Measurements from ENCODE around the gene PRKAR1B.

Gene PRKAR1B

DNA sequence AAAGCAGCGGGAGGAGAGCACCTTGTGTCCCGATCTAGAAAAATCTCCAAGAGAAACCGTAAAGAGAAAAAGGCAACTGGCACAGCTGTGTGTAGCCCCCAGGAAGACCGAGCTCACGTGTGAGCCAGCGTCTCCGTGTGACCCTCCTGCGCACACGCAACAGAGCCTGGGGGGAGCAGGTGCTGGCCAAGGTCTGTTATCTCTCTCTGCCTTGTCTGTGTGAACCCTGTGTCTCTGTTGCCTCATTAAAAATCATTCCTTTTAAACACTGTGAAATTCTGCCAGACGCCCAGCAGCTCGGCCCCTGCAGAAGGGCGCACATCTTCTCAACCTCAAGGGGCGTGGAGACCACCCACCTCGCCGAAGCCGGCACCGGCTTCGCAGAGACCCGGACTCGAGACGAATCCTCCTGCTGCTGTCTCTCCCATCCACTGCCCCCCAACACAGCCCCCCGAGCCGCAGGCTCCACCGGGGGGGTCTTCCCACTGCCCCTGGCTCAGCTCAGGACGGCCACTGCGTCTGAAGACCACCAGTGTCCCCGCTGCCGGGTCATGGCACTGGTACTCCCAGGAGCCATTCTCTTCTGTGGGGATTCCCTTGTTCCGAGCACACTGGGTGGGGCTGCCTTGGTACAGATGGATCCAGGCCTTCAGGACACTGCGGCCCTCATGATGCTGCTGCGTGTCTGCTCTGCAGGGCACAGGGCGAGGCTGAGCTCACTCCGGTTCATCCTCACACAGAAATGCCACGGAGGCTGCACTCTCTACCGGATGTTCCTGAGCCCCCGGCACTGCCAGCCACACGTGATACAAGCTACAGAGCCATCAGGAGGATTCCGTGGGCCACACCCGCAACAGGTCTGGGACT, 94.9 kb downstream of the PRKAR1B start:
- Histone ChIP-seq H3K9me3 (replicated peaks; ENCODE audit: low read length) (no peaks in the 10 kb centered on the region), H3K27me3 (ENCODE audit: control insufficient read depth, insufficient read depth, low read length) (no peaks in the 10 kb centered on the region), H3K36me3 (ENCODE audit: insufficient read depth, low read length) (no peaks in the 10 kb centered on the region), H3K9ac (ENCODE audit: low read depth, low read length) (no peak overlapping the region), H3K4me2 (ENCODE audit: low read length) (no peak overlapping the region), H3K4me1 (ENCODE audit: control insufficient read depth, insufficient read depth, low read length) (no peaks in the 10 kb centered on the region), H3K4me3 (ENCODE audit: low read length) (no peak overlapping the region)

DNA sequence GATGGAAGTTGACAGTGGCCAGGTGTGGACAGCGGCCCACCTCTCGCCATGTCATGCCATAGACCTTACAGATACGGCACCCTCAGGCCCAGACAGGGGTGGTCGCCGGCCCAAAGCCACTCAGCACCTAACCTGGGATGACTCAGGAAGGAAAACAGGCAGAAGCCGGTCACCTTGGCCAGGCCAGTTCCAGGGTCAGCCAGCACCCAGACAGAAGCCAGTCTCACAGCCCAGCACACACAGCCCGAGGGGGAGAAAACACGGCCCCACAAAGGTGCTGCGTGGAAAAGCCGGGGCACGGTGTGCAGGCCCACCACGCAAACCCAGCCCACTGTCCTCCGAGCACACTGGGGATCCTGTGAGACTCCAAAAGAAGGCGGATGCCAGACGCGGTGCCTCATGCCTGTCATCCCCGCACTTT, 95.8 kb downstream of the PRKAR1B start:
- Histone ChIP-seq H3K4me2 (ENCODE audit: low read length) (no peak overlapping the region), H3K4me1 (ENCODE audit: control insufficient read depth, insufficient read depth, low read length) (no peaks in the 10 kb centered on the region), H3K9me3 (replicated peaks; ENCODE audit: low read length) (no peaks in the 10 kb centered on the region), H3K27me3 (ENCODE audit: control insufficient read depth, insufficient read depth, low read length) (no peaks in the 10 kb centered on the region), H3K9ac (ENCODE audit: low read depth, low read length) (no peak overlapping the region), H3K4me3 (ENCODE audit: low read length) (no peak overlapping the region), H3K36me3 (ENCODE audit: insufficient read depth, low read length) (no peaks in the 10 kb centered on the region)

DNA sequence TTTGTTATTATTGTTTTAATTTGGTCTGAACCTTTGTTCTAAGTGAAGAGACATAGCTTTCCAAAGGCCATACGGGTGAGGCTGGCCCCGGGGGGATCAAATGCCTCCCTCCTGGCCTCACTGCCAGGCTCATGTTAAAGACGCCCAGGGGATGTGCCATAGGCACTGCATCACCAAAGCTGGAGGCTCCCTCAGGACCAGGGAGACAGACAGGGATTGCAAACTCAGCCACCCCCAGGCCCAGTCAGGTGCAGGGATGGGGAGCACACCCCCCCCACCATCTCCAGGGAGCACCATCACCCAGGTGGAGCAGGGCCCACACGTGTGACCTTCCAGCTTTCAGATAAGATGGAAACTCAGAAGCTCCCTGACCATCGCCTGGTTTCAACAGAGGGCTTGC, 96.5 kb downstream of the PRKAR1B start:
- H3K4me2 ChIP-seq (ENCODE audit: low read length) = no peak overlapping the region
- no peak overlapping the region for H3K9ac ChIP-seq (ENCODE audit: low read depth, low read length)
- no peaks in the 10 kb centered on the region for H3K4me1 ChIP-seq (ENCODE audit: control insufficient read depth, insufficient read depth, low read length)
- H3K4me3 ChIP-seq (ENCODE audit: low read length) = no peak overlapping the region
- no peaks in the 10 kb centered on the region for H3K27me3 ChIP-seq (ENCODE audit: control insufficient read depth, insufficient read depth, low read length)
- H3K9me3 ChIP-seq (replicated peaks; ENCODE audit: low read length) = peaks cover under 1% of the 10 kb centered on the region
- no peaks in the 10 kb centered on the region for H3K36me3 ChIP-seq (ENCODE audit: insufficient read depth, low read length)

DNA sequence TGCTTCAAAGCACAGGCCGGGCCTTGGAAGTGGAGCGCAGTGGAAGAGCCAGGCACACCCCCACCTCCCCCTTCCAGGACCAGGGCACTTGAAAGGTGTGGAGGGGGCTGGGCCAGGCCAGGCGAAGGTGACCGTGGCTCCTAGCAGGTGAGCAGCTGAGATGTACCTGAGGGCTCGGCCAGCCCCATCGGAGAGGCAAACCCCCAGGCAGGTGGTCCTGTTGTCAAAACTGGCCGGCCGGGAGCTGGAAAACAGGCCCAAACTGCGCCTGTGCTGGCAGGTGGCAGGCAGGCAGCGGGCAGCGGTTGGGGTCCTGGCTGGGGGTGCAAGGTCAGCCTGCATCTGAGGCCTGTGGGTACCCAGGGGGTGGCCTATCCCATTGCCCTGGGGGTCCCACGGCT, 97.0 kb downstream of the PRKAR1B start:
- Histone ChIP-seq H3K36me3 (ENCODE audit: insufficient read depth, low read length) (no peaks in the 10 kb centered on the region), H3K4me3 (ENCODE audit: low read length) (no peak overlapping the region), H3K27me3 (ENCODE audit: control insufficient read depth, insufficient read depth, low read length) (no peaks in the 10 kb centered on the region), H3K4me2 (ENCODE audit: low read length) (no peak overlapping the region), H3K4me1 (ENCODE audit: control insufficient read depth, insufficient read depth, low read length) (no peaks in the 10 kb centered on the region), H3K9ac (ENCODE audit: low read depth, low read length) (no peak overlapping the region), H3K9me3 (replicated peaks; ENCODE audit: low read length) (peaks cover 5% of the 10 kb centered on the region)

DNA sequence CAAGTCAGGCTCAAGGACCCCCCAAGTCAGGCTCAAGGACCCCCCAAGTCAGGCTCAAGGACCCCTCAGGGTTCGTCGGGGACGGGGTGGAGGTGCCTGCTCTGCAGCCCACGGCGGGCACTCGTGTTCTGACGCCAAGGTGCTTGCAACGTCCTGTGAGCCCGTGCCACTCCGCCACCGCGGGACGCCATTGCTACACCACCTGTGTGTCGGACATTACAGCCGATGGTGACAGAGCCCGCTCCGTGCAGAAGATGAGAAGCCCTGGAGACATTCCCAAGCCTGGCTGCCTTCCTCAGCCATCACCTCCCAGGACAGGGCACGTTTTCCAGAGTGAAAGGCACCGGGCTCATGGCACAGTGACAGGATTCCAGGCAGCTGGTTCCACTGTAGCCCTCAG, 98.3 kb downstream of the PRKAR1B start:
- Histone ChIP-seq H3K9me3 (replicated peaks; ENCODE audit: low read length) (peaks cover 5% of the 10 kb centered on the region), H3K36me3 (ENCODE audit: insufficient read depth, low read length) (no peaks in the 10 kb centered on the region), H3K4me2 (ENCODE audit: low read length) (no peak overlapping the region), H3K9ac (ENCODE audit: low read depth, low read length) (no peak overlapping the region), H3K4me3 (ENCODE audit: low read length) (no peak overlapping the region), H3K27me3 (ENCODE audit: control insufficient read depth, insufficient read depth, low read length) (no peaks in the 10 kb centered on the region), H3K4me1 (ENCODE audit: control insufficient read depth, insufficient read depth, low read length) (no peaks in the 10 kb centered on the region)

DNA sequence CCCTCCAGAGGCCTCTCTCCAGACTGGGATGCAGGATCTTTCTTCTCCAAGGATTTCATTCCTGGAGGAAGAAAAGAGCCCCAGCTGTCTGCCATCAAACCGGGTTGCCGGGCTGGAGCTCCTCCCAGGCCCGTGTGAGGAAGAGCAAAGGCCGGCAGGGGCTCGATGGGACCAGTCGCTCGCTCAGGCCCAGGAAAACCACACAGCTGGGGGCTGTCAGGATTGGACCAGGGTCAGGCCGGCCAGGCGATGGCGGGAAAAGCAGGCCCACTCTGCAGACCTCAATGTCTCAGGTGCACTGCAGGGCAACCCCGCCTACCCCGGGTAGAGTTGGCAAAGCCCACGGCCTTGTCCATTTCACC, 98.7 kb downstream of the PRKAR1B start:
- Histone ChIP-seq H3K9me3 (replicated peaks; ENCODE audit: low read length) (peaks cover 5% of the 10 kb centered on the region), H3K27me3 (ENCODE audit: control insufficient read depth, insufficient read depth, low read length) (no peaks in the 10 kb centered on the region), H3K36me3 (ENCODE audit: insufficient read depth, low read length) (no peaks in the 10 kb centered on the region), H3K4me1 (ENCODE audit: control insufficient read depth, insufficient read depth, low read length) (no peaks in the 10 kb centered on the region), H3K9ac (ENCODE audit: low read depth, low read length) (no peak overlapping the region), H3K4me2 (ENCODE audit: low read length) (no peak overlapping the region), H3K4me3 (ENCODE audit: low read length) (no peak overlapping the region)

DNA sequence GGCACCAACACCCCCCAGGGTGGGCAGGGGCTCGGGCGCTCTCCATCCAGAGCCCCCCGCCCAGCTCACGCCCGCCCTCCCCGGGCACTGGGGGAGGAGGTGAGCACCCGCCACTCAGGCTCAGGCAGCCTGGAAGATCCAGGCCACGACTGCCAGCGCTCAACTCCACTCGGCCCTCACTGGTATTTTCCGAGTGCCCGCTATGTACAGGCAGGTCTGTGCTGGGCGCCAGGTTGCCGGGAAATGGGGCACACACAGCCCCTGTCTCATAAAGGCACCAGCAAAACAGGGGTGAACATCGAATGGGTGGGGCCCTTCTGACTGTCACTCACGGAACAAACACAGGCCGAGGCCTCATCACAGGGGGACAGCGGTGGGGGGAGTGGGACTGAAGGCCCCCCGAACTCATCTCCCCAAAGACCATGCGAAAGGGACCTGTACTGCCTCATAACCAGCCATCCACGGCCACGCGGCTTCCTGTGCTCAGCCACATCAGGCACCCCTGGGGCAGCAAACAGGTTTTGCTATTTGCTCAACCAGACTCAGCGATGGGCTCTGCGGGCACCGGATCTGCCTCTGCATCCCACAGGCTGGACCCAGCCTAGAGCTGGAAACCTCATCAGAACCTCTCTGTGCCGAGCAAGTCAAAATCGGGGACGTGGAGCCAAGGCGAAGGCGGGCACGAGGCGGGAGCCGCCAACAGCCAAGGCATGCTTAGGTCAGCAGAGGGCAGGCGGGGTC, 99.2 kb downstream of the PRKAR1B start:
- Histone ChIP-seq H3K27me3 (ENCODE audit: control insufficient read depth, insufficient read depth, low read length) (no peaks in the 10 kb centered on the region), H3K36me3 (ENCODE audit: insufficient read depth, low read length) (no peaks in the 10 kb centered on the region), H3K4me3 (ENCODE audit: low read length) (no peak overlapping the region), H3K9ac (ENCODE audit: low read depth, low read length) (no peak overlapping the region), H3K9me3 (replicated peaks; ENCODE audit: low read length) (peaks cover 5% of the 10 kb centered on the region), H3K4me1 (ENCODE audit: control insufficient read depth, insufficient read depth, low read length) (no peaks in the 10 kb centered on the region), H3K4me2 (ENCODE audit: low read length) (no peak overlapping the region)

DNA sequence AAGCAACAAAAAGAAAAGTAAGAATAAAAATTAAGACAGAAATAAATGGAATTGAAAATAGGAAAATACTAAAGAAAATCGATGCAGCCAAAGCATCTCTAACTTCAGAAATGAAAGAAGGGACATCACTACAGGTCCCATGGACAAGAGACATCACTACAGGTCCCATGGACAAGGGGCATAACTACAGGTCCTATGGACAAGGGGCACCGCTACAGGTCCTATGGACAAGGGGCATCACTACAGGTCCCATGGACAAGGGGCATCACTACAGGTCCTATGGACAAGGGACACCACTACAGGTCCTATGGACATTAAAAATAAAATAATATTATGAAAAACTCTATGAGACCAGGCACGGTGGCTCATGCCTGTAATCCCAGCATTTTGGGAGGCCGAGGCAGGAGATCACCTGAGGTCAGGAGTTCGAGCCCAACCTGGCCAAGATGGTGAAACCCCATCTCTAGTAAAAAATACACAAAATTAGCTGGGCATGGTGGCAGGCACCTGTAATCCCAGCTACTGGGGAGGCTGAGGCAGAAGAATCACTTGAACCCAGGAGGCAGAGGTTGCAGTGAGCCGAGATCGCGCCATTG, 101.6 kb downstream of the PRKAR1B start:
- peaks cover 5% of the 10 kb centered on the region for H3K9me3 ChIP-seq (replicated peaks; ENCODE audit: low read length)
- H3K4me1 ChIP-seq (ENCODE audit: control insufficient read depth, insufficient read depth, low read length) = no peaks in the 10 kb centered on the region
- no peaks in the 10 kb centered on the region for H3K36me3 ChIP-seq (ENCODE audit: insufficient read depth, low read length)
- H3K27me3 ChIP-seq (ENCODE audit: control insufficient read depth, insufficient read depth, low read length) = no peaks in the 10 kb centered on the region
- no peak overlapping the region for H3K9ac ChIP-seq (ENCODE audit: low read depth, low read length)
- H3K4me2 ChIP-seq (ENCODE audit: low read length) = no peak overlapping the region
- H3K4me3 ChIP-seq (ENCODE audit: low read length) = no peak overlapping the region

DNA sequence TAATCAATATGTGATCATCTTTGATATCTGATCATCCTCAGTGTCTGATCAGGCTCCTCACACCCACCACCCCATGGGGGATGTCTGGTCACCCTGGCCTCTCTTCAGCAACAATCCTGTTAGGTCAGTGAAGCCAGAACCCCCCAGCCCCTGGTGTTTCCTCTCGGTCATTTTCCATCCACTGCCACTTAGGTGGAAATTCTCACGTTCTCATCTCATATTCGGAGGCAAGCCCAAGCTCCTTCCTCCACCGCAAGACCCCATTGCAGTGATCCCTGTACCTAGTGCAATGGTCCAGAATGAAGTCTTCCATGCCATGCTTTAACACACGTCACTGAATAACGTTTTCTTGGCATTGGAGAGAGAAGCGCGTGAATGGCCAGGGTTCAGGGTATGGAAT, 103.6 kb downstream of the PRKAR1B start:
- Histone ChIP-seq H3K4me1 (ENCODE audit: control insufficient read depth, insufficient read depth, low read length) (no peaks in the 10 kb centered on the region), H3K36me3 (ENCODE audit: insufficient read depth, low read length) (no peaks in the 10 kb centered on the region), H3K9me3 (replicated peaks; ENCODE audit: low read length) (peaks cover 5% of the 10 kb centered on the region), H3K4me2 (ENCODE audit: low read length) (no peak overlapping the region), H3K27me3 (ENCODE audit: control insufficient read depth, insufficient read depth, low read length) (no peaks in the 10 kb centered on the region), H3K4me3 (ENCODE audit: low read length) (no peak overlapping the region), H3K9ac (ENCODE audit: low read depth, low read length) (no peak overlapping the region)

DNA sequence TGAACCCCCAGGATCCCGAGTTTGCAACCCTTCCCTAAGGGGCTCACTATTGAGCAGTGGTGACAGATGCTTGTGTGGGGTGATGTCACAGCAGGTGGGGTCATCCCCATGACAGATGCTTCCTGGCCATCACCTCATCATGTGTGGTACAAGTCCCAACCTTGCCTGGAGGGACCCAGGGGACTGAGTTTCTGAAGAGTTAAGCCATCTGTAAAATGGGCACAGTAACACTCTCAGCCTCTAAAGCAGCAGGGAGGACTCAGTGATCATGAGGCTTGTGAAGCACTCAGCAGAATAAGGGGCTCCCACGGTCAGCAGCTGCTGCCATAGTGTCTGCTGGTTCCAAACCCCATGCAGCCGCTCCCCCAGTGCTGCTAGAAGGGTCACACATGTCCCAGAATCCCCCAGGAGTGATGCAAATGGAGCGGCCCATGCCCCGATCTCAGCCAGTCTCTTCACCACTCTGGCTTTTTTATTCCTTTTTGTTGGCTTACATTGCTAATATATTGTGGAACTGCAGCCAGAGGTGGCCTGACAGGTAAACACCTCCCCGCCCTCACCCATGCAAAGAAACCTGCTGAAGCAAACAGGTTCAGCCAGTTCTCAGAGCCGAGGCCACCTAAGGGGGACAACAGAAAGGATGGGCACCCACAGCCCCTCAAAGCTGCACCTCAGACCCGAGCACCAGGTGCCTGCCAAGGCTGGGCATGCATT, 105.4 kb downstream of the PRKAR1B start:
- H3K4me3 ChIP-seq (ENCODE audit: low read length) = no peak overlapping the region
- no peaks in the 10 kb centered on the region for H3K4me1 ChIP-seq (ENCODE audit: control insufficient read depth, insufficient read depth, low read length)
- no peaks in the 10 kb centered on the region for H3K27me3 ChIP-seq (ENCODE audit: control insufficient read depth, insufficient read depth, low read length)
- no peak overlapping the region for H3K9ac ChIP-seq (ENCODE audit: low read depth, low read length)
- no peaks in the 10 kb centered on the region for H3K36me3 ChIP-seq (ENCODE audit: insufficient read depth, low read length)
- H3K9me3 ChIP-seq (replicated peaks; ENCODE audit: low read length) = peaks cover 5% of the 10 kb centered on the region
- no peak overlapping the region for H3K4me2 ChIP-seq (ENCODE audit: low read length)

DNA sequence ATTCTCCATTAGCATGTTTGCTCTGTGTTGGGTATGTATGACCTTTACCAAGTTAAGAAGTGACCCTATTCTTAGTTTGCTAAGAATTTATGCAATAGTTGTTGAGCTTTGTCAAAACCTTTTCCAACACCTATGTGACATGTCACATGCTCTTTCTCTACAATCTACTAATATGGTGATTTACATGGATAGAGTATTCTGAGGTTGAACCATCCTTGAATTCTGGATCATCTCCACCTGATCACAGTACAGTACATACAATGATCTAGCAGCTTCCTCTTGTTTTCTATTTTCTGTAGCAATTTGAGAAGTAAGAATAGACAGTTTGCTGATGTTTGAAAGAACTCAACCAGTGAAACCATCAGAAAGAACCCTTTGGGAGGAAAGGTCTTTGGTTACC, 106.2 kb downstream of the PRKAR1B start:
- Histone ChIP-seq H3K36me3 (ENCODE audit: insufficient read depth, low read length) (no peaks in the 10 kb centered on the region), H3K27me3 (ENCODE audit: control insufficient read depth, insufficient read depth, low read length) (no peaks in the 10 kb centered on the region), H3K4me2 (ENCODE audit: low read length) (no peak overlapping the region), H3K9ac (ENCODE audit: low read depth, low read length) (no peak overlapping the region), H3K9me3 (replicated peaks; ENCODE audit: low read length) (peaks cover 5% of the 10 kb centered on the region), H3K4me3 (ENCODE audit: low read length) (no peak overlapping the region), H3K4me1 (ENCODE audit: control insufficient read depth, insufficient read depth, low read length) (no peaks in the 10 kb centered on the region)
